SK-N-SH treated with all-trans-retinoic acid at 6 μM for 48 hours (cell line): Measurements from ENCODE around the gene WNK2.

ENCODE experiments used
- ATAC-seq: fragments of 200-7000 bp; cut with Tn5 transposase; 3 replicates; pipeline ENCODE4 v1.9.1; 2020; ENCODE audit warnings: mild to moderate bottlenecking, moderate library complexity
- ARNTL ChIP-seq: fragments of 450-650 bp; formaldehyde crosslinking; IDR thresholded peaks from 2 replicates; pipeline ENCODE4 v1.5.0; 2020; ENCODE audit warnings: low read depth, mild to moderate bottlenecking, moderate library complexity, borderline replicate concordance
- BACH2 ChIP-seq: fragments of 250-450 bp; sonication (Bioruptor Pico); IDR thresholded peaks from 2 replicates; pipeline ENCODE4 v1.9.0; 2021; ENCODE audit warnings: mild to moderate bottlenecking, borderline replicate concordance
- CREB5 ChIP-seq: fragments of 250-450 bp; sonication (Bioruptor Pico); IDR thresholded peaks from 2 replicates; pipeline ENCODE4 v1.5.1; 2020; ENCODE audit warnings: low read depth, mild to moderate bottlenecking, moderate library complexity
- CSDC2 ChIP-seq: fragments of 250-450 bp; sonication (Bioruptor Pico); IDR thresholded peaks from 2 replicates; pipeline ENCODE4 v1.5.0; 2020; ENCODE audit warnings: mild to moderate bottlenecking, moderate library complexity
- ESRRG ChIP-seq: fragments of 250-450 bp; sonication (Bioruptor Pico); IDR thresholded peaks from 2 replicates; pipeline ENCODE4 v1.6.1; 2021; ENCODE audit warnings: mild to moderate bottlenecking
- GLIS3 ChIP-seq: fragments of 250-450 bp; sonication (Bioruptor Pico); IDR thresholded peaks from 2 replicates; pipeline ENCODE4 v1.5.0; 2020; ENCODE audit warnings: mild to moderate bottlenecking, moderate library complexity
- ISL1 ChIP-seq: fragments of 250-450 bp; sonication (Bioruptor Pico); IDR thresholded peaks from 2 replicates; pipeline ENCODE4 v2.1.2; 2022; ENCODE audit warnings: mild to moderate bottlenecking, moderate library complexity
- OSR1 ChIP-seq: fragments of 250-450 bp; sonication (Bioruptor Pico); IDR thresholded peaks from 2 replicates; pipeline ENCODE4 v1.8.0; 2022; ENCODE audit warnings: moderate library complexity, mild to moderate bottlenecking, inconsistent platforms
- PATZ1 ChIP-seq: fragments of 250-450 bp; sonication (Bioruptor Pico); IDR thresholded peaks from 2 replicates; pipeline ENCODE4 v1.8.0; 2020; ENCODE audit warnings: mild to moderate bottlenecking, moderate library complexity, borderline replicate concordance
- POU6F1 ChIP-seq: fragments of 250-450 bp; sonication (Bioruptor Pico); IDR thresholded peaks from 2 replicates; pipeline ENCODE4 v1.8.0; 2021; ENCODE audit warnings: low read depth, mild to moderate bottlenecking, moderate library complexity, borderline replicate concordance
- PPARA ChIP-seq: fragments of 250-450 bp; sonication (Bioruptor Pico); IDR thresholded peaks from 2 replicates; pipeline ENCODE4 v1.5.0; 2020; ENCODE audit warnings: mild to moderate bottlenecking, borderline replicate concordance
- SNAI2 ChIP-seq: fragments of 250-450 bp; sonication (Bioruptor Pico); IDR thresholded peaks from 2 replicates; pipeline ENCODE4 v1.5.0; 2020; ENCODE audit warnings: mild to moderate bottlenecking, moderate library complexity
- TCF4 ChIP-seq: fragments of 250-450 bp; sonication (Bioruptor Pico); IDR thresholded peaks from 2 replicates; pipeline ENCODE4 v1.8.0; 2021; ENCODE audit warnings: mild to moderate bottlenecking, moderate library complexity, borderline replicate concordance
- TOX ChIP-seq: fragments of 250-450 bp; sonication (Bioruptor Pico); IDR thresholded peaks from 2 replicates; pipeline ENCODE4 v1.8.0; 2021; ENCODE audit warnings: mild to moderate bottlenecking, moderate library complexity, borderline replicate concordance
- TSHZ2 ChIP-seq: fragments of 250-450 bp; sonication (Bioruptor Pico); IDR thresholded peaks from 2 replicates; pipeline ENCODE4 v1.5.0; 2020; ENCODE audit warnings: mild to moderate bottlenecking, moderate library complexity
- ZC3H10 ChIP-seq: fragments of 250-450 bp; sonication (Bioruptor Pico); IDR thresholded peaks from 2 replicates; pipeline ENCODE4 v1.5.1; 2021; ENCODE audit warnings: mild to moderate bottlenecking, moderate library complexity
- ZFP3 ChIP-seq: fragments of 250-450 bp; sonication (Bioruptor Pico); IDR thresholded peaks from 2 replicates; pipeline ENCODE4 v1.5.0; 2020; ENCODE audit warnings: mild to moderate bottlenecking, moderate library complexity
- ZFP30 ChIP-seq: fragments of 450-650 bp; formaldehyde crosslinking; IDR thresholded peaks from 2 replicates; pipeline ENCODE4 v1.5.0; 2022; ENCODE audit warnings: mild to moderate bottlenecking, moderate library complexity
- ZNF565 ChIP-seq: fragments of 450-650 bp; formaldehyde crosslinking; conservative IDR thresholded peaks from 2 replicates; pipeline ENCODE4 v1.5.0; 2020; ENCODE audit warnings: low read depth, mild to moderate bottlenecking, moderate library complexity
- ZNF70 ChIP-seq: fragments of 450-650 bp; formaldehyde crosslinking; IDR thresholded peaks from 2 replicates; pipeline ENCODE4 v1.5.0; 2020; ENCODE audit warnings: mild to moderate bottlenecking, moderate library complexity
- ZNF8 ChIP-seq: fragments of 450-650 bp; formaldehyde crosslinking; IDR thresholded peaks from 2 replicates; pipeline ENCODE4 v1.5.0; 2020; ENCODE audit warnings: mild to moderate bottlenecking, moderate library complexity

The WNK2 gene

GRCh38 chr9:93268551-93269314 lies 84.8 kb downstream of the WNK2 start:
- ATAC-seq: no peak
- no peak for TF ChIP-seq ZFP30 (CRISPR knock-in tag)
- TF ChIP-seq CSDC2 (CRISPR knock-in tag): no peak
- TF ChIP-seq TOX (CRISPR knock-in tag): no peak
- no peak for TF ChIP-seq OSR1 (CRISPR knock-in tag)
- TF ChIP-seq ISL1 (CRISPR knock-in tag): no peak
- TF ChIP-seq CREB5 (CRISPR knock-in tag): no peak
- no peak for TF ChIP-seq GLIS3 (CRISPR knock-in tag)
- TF ChIP-seq TSHZ2 (CRISPR knock-in tag): no peak
- no peak for TF ChIP-seq ZNF8
- TF ChIP-seq BACH2 (CRISPR knock-in tag): no peak
- no peak for TF ChIP-seq ESRRG (CRISPR knock-in tag)
- no peak for TF ChIP-seq PATZ1
- no peak for TF ChIP-seq SNAI2

- no peak for TF ChIP-seq OSR1 (CRISPR knock-in tag)
- TF ChIP-seq GLIS3 (CRISPR knock-in tag): no peak
- TF ChIP-seq TCF4: no peak
- TF ChIP-seq ARNTL: no peak
- TF ChIP-seq BACH2 (CRISPR knock-in tag): no peak
- no peak for TF ChIP-seq ZNF8
- no peak for TF ChIP-seq POU6F1 (CRISPR knock-in tag)
- no peak for TF ChIP-seq ZFP3 (CRISPR knock-in tag)
- TF ChIP-seq PPARA: no peak
- TF ChIP-seq ZNF565 (CRISPR knock-in tag): no peak
- TF ChIP-seq ISL1 (CRISPR knock-in tag): no peak
- no peak for TF ChIP-seq CSDC2 (CRISPR knock-in tag)
- no peak for TF ChIP-seq CREB5 (CRISPR knock-in tag)
- TF ChIP-seq PATZ1: no peak
- no peak for TF ChIP-seq TOX (CRISPR knock-in tag)
- TF ChIP-seq SNAI2: no peak
- TF ChIP-seq ZC3H10: no peak
- no peak for TF ChIP-seq ZFP30 (CRISPR knock-in tag)
- TF ChIP-seq ZNF70 (CRISPR knock-in tag): no peak
- ATAC-seq: no peak
Observed at GRCh38 chr9:93270976-93271375, 87.0 kb downstream of the WNK2 start.
